Fibroblast of villous mesenchyme (primary cell): ENCODE results near the gene SVOP. TPM values are rescaled to one million over a fixed set of nuclear protein-coding genes. Genes with fewer than 3 reads are reported as not detected.
"Not testable (repeated sequence)": the region's sequence is repeated elsewhere in the genome, so short reads cannot be mapped to it uniquely, and the experiment has no call there.

Source experiments
- DNase-seq: peaks from one replicate; pipeline ENCODE4 v3.0.0-alpha.2; 2010; ENCODE audit warnings: low read depth
- H3K4me3 ChIP-seq: 2 replicates; pipeline ENCODE4 v1.5.1; 2011; ENCODE audit warnings: low read depth, mild to moderate bottlenecking, low read length
- CTCF ChIP-seq: IDR thresholded peaks from 2 replicates; pipeline ENCODE4 v1.5.1; 2012; ENCODE audit warnings: low read depth, mild to moderate bottlenecking, low read length; ENCODE audit not compliant: insufficient read depth
- total RNA-seq: library from RNA; depleted of rRNA; stranded (reverse); fragments of >200 nt; gene quantifications from 2 replicates; pipeline ENCODE4 v1.2.3, GENCODE V29; 2012

SVOP gene
- total RNA-seq, 1 donor = not detected

- TF ChIP-seq CTCF = no peak
- H3K4me3 ChIP-seq = no peak overlapping the region
- DNase-seq = no peak
Measured at GRCh38 chr12:109047081-109047805, 26.4 kb upstream of the SVOP start.

- DNase-seq = no peak
- no peak overlapping the region for H3K4me3 ChIP-seq
- TF ChIP-seq CTCF = no peak
Measured at GRCh38 chr12:109044241-109044640, 23.4 kb upstream of the SVOP start.

- H3K4me3 ChIP-seq = no peak overlapping the region
- no peak for DNase-seq
- no peak for TF ChIP-seq CTCF
Measured at GRCh38 chr12:109036975-109037374, 16.1 kb upstream of the SVOP start.

- no peak for TF ChIP-seq CTCF
Measured at GRCh38 chr12:109033239-109034196, 12.7 kb upstream of the SVOP start.

GRCh38 chr12:109029411-109029810, 8.5 kb upstream of the SVOP start:
- TF ChIP-seq CTCF = no peak

More at GRCh38 chr12:109033239-109034196, 12.7 kb upstream of the SVOP start:
- no peak for DNase-seq
- H3K4me3 ChIP-seq = no peak overlapping the region

GRCh38 chr12:109028624-109029023, 7.8 kb upstream of the SVOP start:
- H3K4me3 ChIP-seq, DNase-seq: not testable (repeated sequence)

More at GRCh38 chr12:109029411-109029810, 8.5 kb upstream of the SVOP start:
- H3K4me3 ChIP-seq = no peak overlapping the region
- DNase-seq = peak; percentile 21

GRCh38 chr12:109027767-109028166, 6.9 kb upstream of the SVOP start:
- no peak for TF ChIP-seq CTCF
- peak; percentile 42 for DNase-seq
- no peak overlapping the region for H3K4me3 ChIP-seq
